Ecto neural progenitor cell (in vitro differentiated cells): ENCODE data around the gene MOAP1.
"Not testable (repeated sequence)": the region's sequence is repeated elsewhere in the genome, so short reads cannot be mapped to it uniquely, and the experiment has no call there.

Experiments used
- DNase-seq: peaks from one replicate; pipeline ENCODE4 v3.0.0-alpha.2; 2018; ENCODE audit warnings: low spot score

Gene MOAP1

GRCh38 chr14:93183596-93184317, 940 bp downstream of the MOAP1 start:
- no peak for DNase-seq

GRCh38 chr14:93175492-93175891, 9.2 kb downstream of the MOAP1 start:
- DNase-seq, result no peak

GRCh38 chr14:93174731-93175130, 10.0 kb downstream of the MOAP1 start:
- not testable (repeated sequence) for DNase-seq

- DNase-seq, result no peak
Measured at GRCh38 chr14:93173943-93174395, 10.7 kb downstream of the MOAP1 start.

- no peak for DNase-seq
Measured at GRCh38 chr14:93171376-93171775, 13.3 kb downstream of the MOAP1 start.

- not testable (repeated sequence) for DNase-seq
Measured at GRCh38 chr14:93170141-93170540, 14.6 kb downstream of the MOAP1 start.

GRCh38 chr14:93169619-93170018, 15.1 kb downstream of the MOAP1 start:
- DNase-seq, result not testable (repeated sequence)

GRCh38 chr14:93168610-93169009, 16.1 kb downstream of the MOAP1 start:
- DNase-seq, result not testable (repeated sequence)

- DNase-seq, result not testable (repeated sequence)
Measured at GRCh38 chr14:93165271-93166265, 19.1 kb downstream of the MOAP1 start.

GRCh38 chr14:93163564-93163963, 21.1 kb downstream of the MOAP1 start:
- DNase-seq, result no peak

- DNase-seq, result no peak
Measured at GRCh38 chr14:93161411-93161940, 23.2 kb downstream of the MOAP1 start.

- no peak for DNase-seq
Measured at GRCh38 chr14:93160353-93160801, 24.3 kb downstream of the MOAP1 start.

- not testable (repeated sequence) for DNase-seq
Measured at GRCh38 chr14:93159625-93160352, 24.9 kb downstream of the MOAP1 start.

GRCh38 chr14:93158349-93158748, 26.3 kb downstream of the MOAP1 start:
- not testable (repeated sequence) for DNase-seq

- no peak for DNase-seq
Measured at GRCh38 chr14:93156693-93157369, 27.9 kb downstream of the MOAP1 start.

GRCh38 chr14:93155667-93156066, 29.0 kb downstream of the MOAP1 start:
- no peak for DNase-seq

GRCh38 chr14:93153121-93153520, 31.6 kb downstream of the MOAP1 start:
- DNase-seq, result no peak

- no peak for DNase-seq
Measured at GRCh38 chr14:93150227-93151208, 34.2 kb downstream of the MOAP1 start.

GRCh38 chr14:93148979-93149378, 35.7 kb downstream of the MOAP1 start:
- no peak for DNase-seq

GRCh38 chr14:93146119-93146518, 38.6 kb downstream of the MOAP1 start:
- no peak for DNase-seq
